M059J (cell line): Measurements from ENCODE around the gene NEK11. TPM values are rescaled to one million over a fixed set of nuclear protein-coding genes. Genes with fewer than 3 reads are reported as not detected.

Experiments
- total RNA-seq: library from RNA; depleted of rRNA; stranded (reverse); fragments of >200 nt; shearing (Covaris generic); gene quantifications from 2 replicates; pipeline ENCODE4 v1.2.3, GENCODE V29; 2014; rRNA removed

The NEK11 gene
- total RNA-seq, 1 experiment from 2014 or later: 8.1 TPM

Other genes starting within 250 kb of the NEK11 start
- 17.2 and 33.9 TPM in 2 replicates for gene ATP2C1, start 132.8 kb upstream of the NEK11 start, total RNA-seq
- gene ASTE1, start 52 bp upstream of the NEK11 start, total RNA-seq: 12.2 and 17.6 TPM in 2 replicates